ENCODE data around the gene PIK3R5. TPM values are rescaled to one million over a fixed set of nuclear protein-coding genes. Genes with fewer than 3 reads are reported as not detected.
A peak's percentile ranks its signal among the peaks of the same experiment; 100 is the strongest.

The PIK3R5 gene
- total RNA-seq, 1 donor from 2014 or later, result 0.90 TPM

DNA sequence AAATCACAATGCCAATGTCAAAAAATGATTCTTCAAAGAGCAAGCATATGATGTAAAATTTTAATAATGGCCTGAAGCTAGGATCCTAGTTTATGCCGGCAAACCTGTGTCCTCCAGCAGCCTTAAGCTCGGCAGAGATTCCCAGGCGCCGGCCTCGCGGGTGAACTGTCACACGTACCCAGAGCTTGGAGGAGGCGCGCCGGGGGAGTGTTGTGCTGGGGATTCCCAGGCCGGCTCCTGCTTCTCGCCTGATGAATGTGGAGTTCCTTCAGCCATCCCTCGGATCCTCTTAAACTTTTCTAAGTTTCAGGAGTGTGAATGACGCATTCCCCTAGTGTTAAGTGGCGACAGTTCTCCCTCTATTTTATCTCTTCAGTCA is 36.7 kb upstream of the PIK3R5 start:
- H3K4me3 Mint-ChIP-seq, result peak overlapping the region; percentile 83
- no peak overlapping the region for H3K27ac ChIP-seq
- H3K9me3 ChIP-seq (ENCODE audit: low read depth), result no peaks in the 10 kb centered on the region
- H3K79me2 ChIP-seq (ENCODE audit: low read depth), result no peaks in the 10 kb centered on the region
- no peaks in the 10 kb centered on the region for H3K36me3 ChIP-seq
- peaks cover 29% of the 10 kb centered on the region for H3F3A ChIP-seq (ENCODE audit: low read depth)
- peak; percentile 63 for DNase-seq (ENCODE audit: low spot score)
- H3K4me1 Mint-ChIP-seq, result peaks cover 8% of the 10 kb centered on the region
- H3K4me3 ChIP-seq, result peak overlapping the region; percentile 66
- H3K27me3 ChIP-seq, result peaks cover 82% of the 10 kb centered on the region
- H3K4me1 ChIP-seq, result peaks cover 18% of the 10 kb centered on the region
- H3K27me3 Mint-ChIP-seq (ENCODE audit: insufficient read depth, low read depth), result peaks cover 57% of the 10 kb centered on the region
- no peaks in the 10 kb centered on the region for H3K36me3 Mint-ChIP-seq
- H3K27ac Mint-ChIP-seq, result no peak overlapping the region
- TF ChIP-seq EZH2 (IDR thresholded peaks at IDR 0.05) (no peak), EZH2phosphoT487 (IDR thresholded peaks at IDR 0.05) (no peak)
- TF ChIP-seq, protein P1, sequence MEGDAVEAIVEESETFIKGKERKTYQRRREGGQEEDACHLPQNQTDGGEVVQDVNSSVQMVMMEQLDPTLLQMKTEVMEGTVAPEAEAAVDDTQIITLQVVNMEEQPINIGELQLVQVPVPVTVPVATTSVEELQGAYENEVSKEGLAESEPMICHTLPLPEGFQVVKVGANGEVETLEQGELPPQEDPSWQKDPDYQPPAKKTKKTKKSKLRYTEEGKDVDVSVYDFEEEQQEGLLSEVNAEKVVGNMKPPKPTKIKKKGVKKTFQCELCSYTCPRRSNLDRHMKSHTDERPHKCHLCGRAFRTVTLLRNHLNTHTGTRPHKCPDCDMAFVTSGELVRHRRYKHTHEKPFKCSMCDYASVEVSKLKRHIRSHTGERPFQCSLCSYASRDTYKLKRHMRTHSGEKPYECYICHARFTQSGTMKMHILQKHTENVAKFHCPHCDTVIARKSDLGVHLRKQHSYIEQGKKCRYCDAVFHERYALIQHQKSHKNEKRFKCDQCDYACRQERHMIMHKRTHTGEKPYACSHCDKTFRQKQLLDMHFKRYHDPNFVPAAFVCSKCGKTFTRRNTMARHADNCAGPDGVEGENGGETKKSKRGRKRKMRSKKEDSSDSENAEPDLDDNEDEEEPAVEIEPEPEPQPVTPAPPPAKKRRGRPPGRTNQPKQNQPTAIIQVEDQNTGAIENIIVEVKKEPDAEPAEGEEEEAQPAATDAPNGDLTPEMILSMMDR (IDR thresholded peaks at IDR 0.05), result no peak
- no peak overlapping the region for H3K9ac ChIP-seq
- H2AFZ ChIP-seq (replicated peaks), result no peak overlapping the region
- peak overlapping the region; percentile 94 for H3K4me2 ChIP-seq
- peaks cover 18% of the 10 kb centered on the region for H4K20me1 ChIP-seq (ENCODE audit: low read depth)
- peaks cover 2% of the 10 kb centered on the region for H3K9me3 Mint-ChIP-seq

DNA sequence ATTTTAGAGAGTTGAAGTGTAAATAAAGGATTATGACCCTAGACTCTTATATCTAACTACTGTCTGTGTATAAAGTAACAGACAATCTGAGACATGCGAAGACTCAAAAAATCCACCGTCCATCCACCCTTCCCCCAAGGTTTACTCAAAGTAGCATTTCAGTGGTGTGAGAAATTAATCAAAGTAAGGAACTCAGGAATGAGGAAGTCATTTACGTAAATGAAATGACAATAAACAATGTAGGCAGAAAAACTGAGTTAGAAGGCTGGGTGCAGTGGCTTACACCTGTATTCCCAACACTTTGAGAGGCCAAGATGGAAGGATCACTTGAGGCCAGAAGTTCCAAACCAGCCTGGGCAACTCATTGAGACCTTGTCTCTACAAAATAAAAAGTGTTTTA is 36.1 kb upstream of the PIK3R5 start:
- Histone ChIP-seq H3K9ac (no peak overlapping the region), H3K27ac (no peak overlapping the region), H3K36me3 (no peaks in the 10 kb centered on the region), H3K4me3 (no peak overlapping the region), H3K9me3 (ENCODE audit: low read depth) (no peaks in the 10 kb centered on the region), H2AFZ (replicated peaks) (no peak overlapping the region), H3K4me2 (no peak overlapping the region), H4K20me1 (ENCODE audit: low read depth) (peaks cover 14% of the 10 kb centered on the region), H3F3A (ENCODE audit: low read depth) (peaks cover 29% of the 10 kb centered on the region), H3K4me1 (peaks cover 18% of the 10 kb centered on the region), H3K79me2 (ENCODE audit: low read depth) (no peaks in the 10 kb centered on the region), H3K27me3 (peaks cover 75% of the 10 kb centered on the region)
- Mint-ChIP-seq H3K36me3 (no peaks in the 10 kb centered on the region), H3K27ac (no peak overlapping the region), H3K9me3 (peaks cover 2% of the 10 kb centered on the region), H3K27me3 (ENCODE audit: insufficient read depth, low read depth) (peaks cover 55% of the 10 kb centered on the region), H3K4me3 (peak overlapping the region; percentile 28), H3K4me1 (peaks cover 8% of the 10 kb centered on the region)
- TF ChIP-seq, protein P1 (IDR thresholded peaks at IDR 0.05), result no peak
- no peak for DNase-seq (ENCODE audit: low spot score)

DNA sequence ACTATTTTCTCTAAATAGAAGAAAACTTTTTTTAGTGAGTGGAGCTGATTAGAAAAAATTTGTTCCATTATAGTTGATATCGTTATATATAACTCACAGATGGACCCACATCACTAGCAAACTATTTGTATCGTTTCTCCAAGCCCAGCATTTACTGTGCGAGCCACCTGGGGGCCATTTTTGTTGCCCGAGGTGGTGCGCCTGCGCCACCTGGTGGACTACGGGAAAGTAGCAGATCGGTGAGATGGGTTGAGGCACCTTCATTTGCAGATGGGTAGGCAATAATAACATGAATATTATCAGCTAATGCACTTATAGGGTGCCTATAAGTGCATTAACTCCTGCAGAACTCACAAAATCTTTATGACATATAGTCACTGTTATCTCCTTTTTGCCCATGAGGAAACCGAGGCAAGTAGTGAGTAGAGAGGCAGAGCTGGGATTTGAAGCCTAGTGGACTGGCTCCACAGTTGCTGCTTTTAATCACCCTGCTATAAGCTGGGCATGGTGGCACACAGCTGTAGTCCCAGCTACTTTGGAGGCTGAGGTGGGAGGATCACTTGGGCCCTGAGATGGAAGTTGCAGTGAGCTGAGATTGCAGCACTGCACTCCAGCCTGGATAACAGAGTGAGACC is 32.6 kb upstream of the PIK3R5 start:
- Histone ChIP-seq H3K36me3 (no peaks in the 10 kb centered on the region), H3K4me1 (peaks cover 19% of the 10 kb centered on the region), H3F3A (ENCODE audit: low read depth) (peaks cover 11% of the 10 kb centered on the region), H2AFZ (replicated peaks) (no peak overlapping the region), H3K27ac (no peak overlapping the region), H3K4me2 (no peak overlapping the region), H3K9ac (no peak overlapping the region), H3K9me3 (ENCODE audit: low read depth) (no peaks in the 10 kb centered on the region), H3K27me3 (peaks cover 43% of the 10 kb centered on the region), H3K79me2 (ENCODE audit: low read depth) (no peaks in the 10 kb centered on the region), H4K20me1 (ENCODE audit: low read depth) (no peaks in the 10 kb centered on the region), H3K4me3 (no peak overlapping the region)
- H3K27ac Mint-ChIP-seq, result no peak overlapping the region
- peaks cover 7% of the 10 kb centered on the region for H3K4me1 Mint-ChIP-seq
- no peaks in the 10 kb centered on the region for H3K9me3 Mint-ChIP-seq
- peak; percentile 76 for DNase-seq (ENCODE audit: low spot score)
- peaks cover 37% of the 10 kb centered on the region for H3K27me3 Mint-ChIP-seq (ENCODE audit: insufficient read depth, low read depth)
- no peak overlapping the region for H3K4me3 Mint-ChIP-seq
- TF ChIP-seq, protein P1 (IDR thresholded peaks at IDR 0.05), result peak; percentile 99
- TF ChIP-seq EZH2 (IDR thresholded peaks at IDR 0.05) (no peak), EZH2phosphoT487 (IDR thresholded peaks at IDR 0.05) (no peak)
- H3K36me3 Mint-ChIP-seq, result no peaks in the 10 kb centered on the region
